Stimulated activated CD4-positive, alpha-beta T cell treated with anti-CD3 and anti-CD28 coated beads, Interleukin-2, amount 100 ng/mL, for 48 hours (primary cell): ENCODE data around the gene SETBP1.

ENCODE experiments used
- DNase-seq, 2 donors: peaks; one replicate each; pipeline ENCODE4 v3.0.0-alpha.2; 2020

The SETBP1 gene

DNA sequence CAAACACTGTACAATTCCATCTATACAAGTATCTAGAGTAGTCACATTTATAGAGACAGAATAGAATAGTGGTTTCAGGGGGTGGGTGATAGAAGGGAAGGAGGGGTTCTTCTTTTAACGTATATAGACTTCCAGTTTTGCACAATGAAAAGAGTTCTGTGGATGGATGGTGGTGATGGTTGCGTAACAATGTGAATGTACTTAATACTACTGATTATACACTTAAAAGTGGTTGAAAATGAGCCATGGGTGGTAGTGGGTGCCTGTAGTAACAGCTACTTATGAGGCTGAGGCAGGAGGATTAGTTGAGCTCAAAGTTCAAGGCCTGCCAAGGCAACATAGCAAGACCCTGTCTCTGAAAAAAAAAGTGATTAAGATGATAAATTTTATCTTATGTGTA, 85.8 kb downstream of the SETBP1 start:
- DNase-seq = no peak

DNA sequence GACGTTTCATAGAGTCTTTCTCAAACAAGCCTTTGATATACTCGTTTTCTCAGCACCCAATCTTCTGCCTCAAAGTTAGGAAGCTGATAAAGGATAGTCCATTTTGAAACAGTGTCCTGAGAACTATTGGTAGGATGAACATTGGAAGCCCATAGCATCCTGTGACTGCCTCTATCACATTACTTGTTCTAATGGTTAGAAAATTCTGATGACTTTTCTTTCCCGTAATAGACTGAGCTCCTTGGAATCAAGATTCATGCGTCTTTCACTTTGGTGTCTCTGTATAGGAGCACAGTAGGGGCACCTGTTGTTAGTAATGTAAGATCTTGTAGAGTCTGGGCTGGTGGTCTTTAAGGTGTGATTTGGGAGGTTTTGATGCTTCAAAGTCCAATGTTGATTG, 87.1 kb downstream of the SETBP1 start:
- DNase-seq = no peak

DNA sequence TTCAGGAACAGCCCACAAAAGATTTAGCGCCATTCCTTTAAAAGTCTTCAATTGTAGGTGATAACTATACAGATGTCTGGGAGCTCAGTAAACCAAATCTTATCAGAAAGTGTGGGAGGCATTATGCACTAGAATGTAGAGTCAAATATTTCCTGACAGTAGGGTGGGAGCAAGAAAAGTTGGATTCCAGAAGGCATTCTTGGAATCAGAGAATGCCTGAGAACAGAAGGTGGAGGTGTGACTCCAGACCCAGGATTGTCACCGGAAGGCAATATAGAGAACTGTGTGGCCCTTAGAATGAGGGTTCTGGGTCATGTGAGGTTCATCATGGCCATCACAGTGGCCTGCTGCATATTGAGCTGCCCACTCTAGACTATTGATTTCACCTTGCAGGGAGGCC, 90.0 kb downstream of the SETBP1 start:
- no peak for DNase-seq

DNA sequence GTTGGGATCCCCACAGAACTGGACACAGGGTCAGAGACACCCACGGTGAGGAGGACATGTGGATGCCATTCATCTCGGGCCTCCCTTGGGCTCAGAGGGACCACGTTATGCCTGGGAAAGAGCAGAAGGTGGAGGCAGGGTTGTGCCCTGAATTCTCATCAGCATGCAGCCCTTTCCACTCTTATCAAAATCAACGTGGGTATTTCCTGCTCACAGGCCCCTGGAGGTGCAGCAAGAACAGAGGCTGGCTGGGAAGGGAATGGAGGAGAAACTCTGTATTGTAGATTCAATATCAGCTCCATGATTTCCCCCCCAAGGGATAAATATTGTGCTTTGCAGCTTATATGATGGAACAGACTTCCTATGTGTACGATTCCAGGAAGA, 90.9 kb downstream of the SETBP1 start:
- no peak for DNase-seq

DNA sequence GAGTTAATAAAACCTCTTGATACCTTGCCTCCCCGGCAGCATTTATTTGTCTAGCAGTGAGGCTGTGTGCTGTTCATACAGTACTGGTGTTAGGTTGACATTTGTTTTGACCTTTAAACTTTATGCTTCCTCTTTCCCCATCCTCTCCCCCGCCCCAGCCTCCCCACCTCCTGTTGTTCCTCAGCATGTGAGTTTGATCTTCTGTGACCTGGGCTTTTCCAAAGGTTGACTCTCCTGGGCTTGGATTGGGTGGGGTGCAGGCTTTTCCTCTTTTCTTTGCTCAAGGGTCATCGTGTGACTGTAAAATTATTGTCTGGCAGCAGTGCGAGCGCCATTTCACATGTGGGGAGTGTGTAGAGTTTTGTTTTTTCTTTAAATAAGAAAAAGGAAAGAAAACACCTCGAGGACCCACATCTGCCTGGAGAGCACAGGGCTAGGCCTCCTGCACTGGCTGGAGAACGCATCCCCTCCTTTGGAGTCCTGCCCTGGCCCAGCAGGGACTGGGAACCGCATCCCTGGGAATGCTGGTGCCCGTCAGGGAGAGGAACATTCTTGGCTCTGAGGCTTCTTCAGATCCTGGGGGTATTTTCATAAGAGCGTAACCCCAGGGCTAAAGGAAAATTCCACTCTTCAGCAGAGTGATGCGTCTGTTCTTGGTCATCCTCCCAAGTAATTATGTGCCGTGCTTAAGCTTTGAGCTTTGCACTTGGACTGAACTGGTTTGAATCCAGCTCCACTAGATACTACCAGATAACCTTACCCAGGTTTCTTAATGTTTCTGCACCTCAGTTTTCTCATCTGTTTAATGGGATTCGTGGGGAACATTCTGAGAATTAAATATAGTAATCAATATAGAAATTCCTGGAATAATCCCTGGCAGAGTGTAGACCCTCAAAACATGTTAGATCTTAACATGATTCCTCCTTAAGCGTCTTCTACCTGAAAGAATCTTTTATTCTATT, 91.5 kb downstream of the SETBP1 start:
- no peak for DNase-seq

DNA sequence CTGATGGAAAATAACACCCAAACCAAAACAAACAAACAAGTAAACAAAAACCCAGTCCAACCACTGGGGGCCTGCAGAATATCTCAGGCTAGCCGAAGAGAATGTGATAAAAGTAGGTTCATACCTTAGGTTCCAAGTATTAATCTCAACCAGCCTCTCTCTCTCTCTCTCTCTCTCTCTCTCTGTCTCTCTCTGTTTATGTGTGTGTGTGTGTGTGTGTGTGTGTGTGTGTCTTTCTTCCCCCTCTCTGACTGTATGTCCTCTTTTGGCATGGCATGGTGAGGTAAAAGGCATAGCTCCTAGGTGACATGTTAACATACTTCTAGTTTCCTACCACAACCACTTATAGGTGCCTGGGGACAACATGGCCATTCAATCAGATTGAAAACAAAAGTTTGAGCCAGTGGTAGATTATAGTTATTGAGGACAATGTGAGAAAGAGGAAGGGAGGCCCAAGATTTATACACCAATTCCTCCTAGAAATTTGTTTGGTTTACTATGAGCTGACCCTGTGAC, 93.0 kb downstream of the SETBP1 start:
- DNase-seq = no peak

DNA sequence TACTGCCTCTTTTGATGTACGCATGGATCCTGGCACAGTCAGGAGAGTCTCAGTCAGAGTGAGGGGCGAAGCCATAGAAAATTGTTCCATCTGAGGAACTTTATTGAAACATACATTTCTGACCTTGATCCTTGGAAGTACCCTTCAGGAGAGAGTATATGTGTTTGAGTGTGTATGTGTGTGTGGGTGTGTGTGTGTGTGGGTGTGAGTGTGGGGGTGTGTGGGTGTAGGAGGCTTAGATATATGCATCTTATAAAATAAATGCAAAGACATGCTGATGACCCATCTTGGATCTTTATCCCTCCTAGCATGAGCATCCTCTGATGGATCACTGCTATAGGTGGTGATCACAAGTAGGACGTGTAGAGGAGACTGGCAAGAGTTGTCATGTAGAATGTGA, 93.5 kb downstream of the SETBP1 start:
- DNase-seq = no peak

DNA sequence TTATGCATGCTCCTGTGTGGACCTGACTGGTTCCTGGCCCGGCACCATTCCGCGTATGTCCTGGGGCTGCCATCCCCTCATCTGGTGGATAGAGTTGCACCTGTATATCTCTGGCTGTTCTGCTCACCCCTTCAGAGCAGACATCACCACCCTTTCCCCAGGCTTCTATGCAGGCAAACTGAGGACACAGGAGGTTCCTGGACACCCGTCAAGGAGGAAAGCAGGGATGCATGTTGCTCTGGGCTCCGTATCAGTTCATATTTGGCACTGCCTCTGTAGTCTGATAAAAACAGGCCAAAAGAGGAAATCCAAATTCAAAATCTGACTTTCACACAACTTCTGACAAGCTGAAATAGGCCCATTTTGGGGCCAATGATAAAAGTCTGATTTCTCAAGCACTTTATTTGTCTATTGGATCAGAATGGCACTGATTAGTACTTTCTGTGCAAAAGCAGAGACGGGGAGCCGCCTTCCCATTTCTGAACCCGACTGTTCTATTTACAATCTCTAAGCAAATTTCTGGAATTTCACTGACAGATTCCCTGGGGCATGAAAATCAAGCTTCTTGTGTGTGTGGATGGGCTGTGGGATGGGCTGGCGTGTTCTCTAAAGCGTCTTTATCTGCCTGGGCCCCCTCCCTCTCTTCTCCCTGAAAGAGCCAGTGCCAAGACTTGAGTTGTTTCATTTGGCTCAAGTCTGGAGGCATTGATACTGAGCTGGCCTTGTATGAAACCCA, 96.9 kb downstream of the SETBP1 start:
- DNase-seq = no peak

DNA sequence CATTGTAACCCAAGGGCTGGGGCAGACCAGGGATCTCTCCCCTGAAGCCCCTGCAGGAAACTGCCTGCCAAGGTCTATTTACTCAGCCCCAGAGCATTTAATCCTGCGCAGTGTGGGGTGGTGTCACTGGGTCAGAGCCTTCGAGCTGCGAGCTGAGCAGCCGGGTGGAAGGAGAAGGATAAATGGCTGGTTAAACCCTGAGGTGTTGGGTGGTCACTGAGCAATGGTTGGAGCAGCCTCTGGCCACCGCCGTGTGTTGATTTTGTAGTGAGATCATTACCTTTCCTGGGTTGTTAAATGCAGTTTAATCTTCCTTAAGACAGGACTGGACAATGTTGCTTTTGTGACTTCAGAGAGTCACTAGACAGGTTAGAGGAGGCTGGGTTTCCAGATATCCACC, 98.1 kb downstream of the SETBP1 start:
- no peak for DNase-seq

DNA sequence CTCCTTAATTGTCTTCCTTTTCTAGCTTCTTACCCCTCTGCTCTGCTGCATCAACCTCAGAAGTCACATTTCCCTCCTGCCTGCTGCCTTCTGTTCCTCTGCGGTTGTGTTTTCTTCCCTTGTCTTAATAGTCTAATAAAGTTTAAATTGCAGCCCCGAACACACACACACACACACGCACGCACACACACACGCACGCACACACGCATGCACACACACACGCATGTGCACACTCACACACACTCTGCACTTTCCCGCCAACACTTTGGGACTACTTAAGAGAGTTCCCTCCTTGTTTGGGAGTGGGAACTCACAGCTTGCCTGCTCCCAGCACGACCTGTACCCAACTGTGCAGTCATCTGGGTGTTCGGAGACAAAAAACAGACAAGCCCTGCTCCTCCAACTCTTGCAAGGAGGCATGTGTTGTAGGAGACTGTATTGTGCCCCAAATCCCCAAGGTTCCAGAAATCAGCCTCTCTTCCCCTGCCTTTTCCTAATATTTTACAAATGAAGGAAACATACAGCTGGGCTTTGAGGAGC, 99.1 kb downstream of the SETBP1 start:
- no peak for DNase-seq

DNA sequence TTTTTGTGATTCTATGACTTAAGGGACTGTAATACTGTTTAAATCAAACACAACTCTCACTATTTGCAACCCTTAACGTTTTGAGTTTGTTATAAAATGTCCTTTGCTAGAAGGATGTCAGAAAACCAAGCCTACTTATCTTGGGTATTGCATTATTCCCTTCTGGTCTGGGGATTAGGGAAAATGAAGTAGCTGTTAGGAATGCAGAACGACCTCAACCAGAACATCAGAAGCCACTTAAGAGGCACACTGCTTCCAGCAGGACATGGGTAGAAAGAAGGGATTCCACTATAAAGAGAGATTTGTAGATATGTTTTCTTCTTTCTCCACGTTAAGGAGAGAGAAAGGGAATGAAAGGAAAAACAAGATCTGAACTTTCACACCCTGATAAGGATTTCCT, 101.2 kb downstream of the SETBP1 start:
- DNase-seq = no peak

DNA sequence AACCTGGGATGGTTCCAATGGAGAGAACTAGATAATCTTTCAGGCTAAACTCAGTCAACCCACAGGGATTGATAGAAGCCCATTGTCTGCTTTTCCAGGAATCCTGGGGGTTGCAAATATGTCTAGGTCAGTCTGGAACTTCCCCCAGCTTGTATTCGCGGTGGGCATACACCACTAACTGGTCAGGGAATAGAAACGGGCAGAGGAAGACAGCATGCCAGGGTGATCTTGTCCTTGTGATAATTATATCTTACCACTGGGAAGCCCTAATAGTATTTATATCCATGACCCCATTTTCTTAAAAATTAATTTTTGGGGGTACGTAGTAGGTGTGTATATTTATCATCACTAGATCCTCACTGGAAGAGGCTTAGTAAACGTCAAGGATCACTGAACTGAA, 101.9 kb downstream of the SETBP1 start:
- no peak for DNase-seq

DNA sequence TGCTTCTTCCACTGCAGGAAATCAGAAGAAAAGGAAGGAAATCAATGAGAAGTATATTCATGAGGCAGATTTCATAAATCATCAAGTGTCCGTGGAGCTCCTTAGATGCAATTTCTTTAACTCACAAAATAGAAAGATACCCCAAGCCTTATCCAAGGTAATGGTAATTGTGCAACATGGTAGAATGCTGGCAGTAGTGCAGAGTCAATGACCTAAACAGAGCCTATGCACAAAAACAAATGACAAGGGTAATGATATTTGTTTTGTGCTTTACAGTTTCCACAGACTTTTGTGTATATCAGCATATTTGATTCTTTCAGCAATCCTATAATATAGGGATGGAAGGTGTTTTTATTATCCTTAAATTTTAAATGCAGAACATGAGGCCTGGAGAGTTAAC, 102.7 kb downstream of the SETBP1 start:
- DNase-seq = no peak

DNA sequence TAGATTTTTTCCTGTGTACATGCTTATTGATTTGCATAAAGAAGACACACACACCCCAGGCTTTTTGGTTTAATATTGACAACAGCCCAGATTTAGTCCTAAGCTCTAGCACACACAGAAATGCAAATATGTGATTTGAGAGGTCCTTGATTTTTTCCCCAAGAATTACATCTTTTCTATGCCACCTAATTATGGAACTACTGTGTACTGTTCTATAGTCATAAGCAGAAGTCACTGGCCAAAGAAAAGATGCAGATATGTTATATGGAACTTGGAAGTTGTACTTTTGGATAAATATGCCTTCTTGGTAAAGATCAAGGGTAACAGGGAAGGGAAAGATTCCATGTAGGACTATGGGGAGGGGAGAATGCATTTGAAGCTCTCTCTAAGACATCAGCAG, 105.6 kb downstream of the SETBP1 start:
- DNase-seq = no peak

DNA sequence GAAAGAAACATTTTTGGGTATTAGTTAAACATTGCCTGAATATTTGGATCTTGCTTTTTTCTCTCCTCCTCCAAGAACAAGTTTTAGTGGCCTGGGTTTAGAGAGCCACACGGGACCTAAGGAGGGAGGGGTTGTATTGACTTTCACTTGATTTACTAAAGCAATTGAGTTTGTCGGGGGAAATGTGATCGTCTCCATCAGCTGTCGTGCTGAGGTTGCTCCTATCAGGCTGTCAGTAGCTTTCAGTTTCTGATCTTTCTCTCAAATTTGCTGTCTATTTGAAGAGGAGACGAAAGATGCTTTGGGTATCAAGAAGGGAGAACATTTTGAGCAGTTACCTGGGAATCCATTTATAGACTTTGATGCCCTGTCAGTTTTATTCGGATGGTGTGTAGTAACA, 106.0 kb downstream of the SETBP1 start:
- no peak for DNase-seq

DNA sequence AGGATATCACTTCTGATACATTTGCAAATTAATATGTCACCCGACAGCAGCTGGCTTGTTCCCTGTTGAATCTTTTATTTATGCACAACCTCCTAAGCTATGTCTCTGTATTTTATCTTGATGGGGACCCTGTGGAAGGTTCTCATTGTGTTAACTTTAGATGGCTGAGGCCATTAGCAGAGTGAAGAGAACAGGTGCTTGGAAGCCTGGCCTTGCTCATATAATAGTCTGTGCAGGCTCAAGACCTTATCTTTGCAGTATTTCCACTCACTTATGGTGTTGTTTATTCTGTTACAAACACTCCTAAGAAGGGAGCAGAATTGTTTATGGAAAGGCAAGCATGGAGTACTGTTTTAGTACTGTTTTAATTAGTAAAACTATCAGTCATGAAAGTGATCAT, 107.6 kb downstream of the SETBP1 start:
- no peak for DNase-seq

DNA sequence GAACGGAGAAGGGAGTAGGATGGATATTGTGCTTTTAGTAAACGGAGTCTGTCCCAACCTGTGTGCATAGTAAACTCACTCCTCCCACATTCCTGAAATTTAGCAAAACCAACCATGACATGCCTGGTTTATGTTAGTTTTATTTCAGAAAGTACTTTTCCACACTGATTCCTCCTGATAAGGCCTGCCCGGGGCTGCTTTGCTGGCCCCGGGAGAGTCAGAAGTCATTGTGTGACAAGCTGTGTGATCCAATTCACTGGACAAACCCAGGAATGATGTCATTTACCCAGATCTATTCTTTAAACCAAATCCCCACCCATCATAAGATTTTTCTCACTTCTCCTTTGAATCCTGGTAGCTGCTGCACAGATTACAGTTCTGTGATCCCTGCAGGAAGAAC, 109.0 kb downstream of the SETBP1 start:
- DNase-seq = no peak

DNA sequence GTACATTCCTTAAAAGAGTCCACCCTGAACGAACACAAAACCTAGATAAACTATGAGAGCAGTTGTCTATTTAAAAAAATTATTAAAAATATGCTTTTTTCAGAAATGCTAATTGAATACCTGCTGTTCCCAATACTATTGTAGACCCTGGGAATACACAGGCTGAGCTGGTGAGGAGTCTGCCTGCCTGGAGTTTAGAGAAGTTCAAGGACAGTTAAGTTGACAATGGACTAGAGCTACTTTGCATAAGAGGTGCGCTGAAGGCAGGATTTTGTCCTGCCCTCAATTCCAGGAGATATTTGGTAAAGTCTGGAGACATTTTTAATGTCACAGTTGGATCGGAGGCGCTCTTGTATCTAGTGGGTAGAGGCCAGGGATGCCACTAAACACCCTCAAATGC, 110.2 kb downstream of the SETBP1 start:
- no peak for DNase-seq

DNA sequence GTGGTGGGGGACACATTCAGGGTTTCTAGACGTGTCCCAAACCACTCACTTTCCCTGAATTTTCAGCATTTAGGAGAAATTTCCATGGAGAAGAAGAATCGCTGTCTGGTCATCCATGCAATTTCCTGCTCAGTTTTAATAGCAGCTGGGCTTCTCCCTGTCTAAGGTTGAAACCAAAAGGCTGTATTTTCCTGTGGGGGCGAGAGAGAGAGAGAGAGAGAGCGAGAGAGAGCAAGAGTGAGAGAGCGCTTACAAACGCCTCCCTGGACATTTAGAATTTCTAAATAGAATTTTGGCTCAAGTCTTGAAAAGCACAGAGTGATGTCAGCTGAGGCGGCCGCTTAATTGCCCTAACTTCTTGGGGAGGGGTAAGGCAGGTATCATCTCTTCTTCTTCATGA, 110.8 kb downstream of the SETBP1 start:
- DNase-seq = no peak

DNA sequence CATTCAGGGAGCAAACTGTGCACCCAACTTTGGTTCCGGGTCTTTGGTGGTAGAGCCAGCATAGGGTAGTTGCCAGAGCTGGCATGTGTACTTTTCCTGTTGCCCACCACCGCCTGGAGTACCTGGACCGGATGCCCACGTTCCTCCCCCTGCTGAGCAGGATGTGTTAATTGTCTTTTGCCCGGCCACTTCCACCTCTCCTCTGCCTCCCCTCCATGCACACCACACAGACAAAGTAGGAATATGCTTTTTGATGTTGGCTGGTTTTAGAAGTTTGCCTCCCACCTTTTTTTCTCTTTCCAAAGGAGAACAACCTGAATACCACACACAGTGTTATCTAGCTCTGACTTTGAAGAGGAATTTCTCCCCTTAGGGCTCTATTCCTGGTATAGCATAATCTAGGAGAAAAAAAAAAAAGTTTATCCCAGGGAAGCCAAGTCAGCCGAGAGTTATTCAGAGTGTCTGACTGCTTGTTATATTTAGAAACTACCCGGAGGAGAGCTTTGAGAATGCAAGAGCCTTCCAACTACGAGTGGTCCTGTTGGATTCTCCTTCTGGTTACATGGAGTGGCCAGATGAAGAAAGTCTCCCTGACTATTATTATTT, 111.9 kb downstream of the SETBP1 start:
- no peak for DNase-seq

DNA sequence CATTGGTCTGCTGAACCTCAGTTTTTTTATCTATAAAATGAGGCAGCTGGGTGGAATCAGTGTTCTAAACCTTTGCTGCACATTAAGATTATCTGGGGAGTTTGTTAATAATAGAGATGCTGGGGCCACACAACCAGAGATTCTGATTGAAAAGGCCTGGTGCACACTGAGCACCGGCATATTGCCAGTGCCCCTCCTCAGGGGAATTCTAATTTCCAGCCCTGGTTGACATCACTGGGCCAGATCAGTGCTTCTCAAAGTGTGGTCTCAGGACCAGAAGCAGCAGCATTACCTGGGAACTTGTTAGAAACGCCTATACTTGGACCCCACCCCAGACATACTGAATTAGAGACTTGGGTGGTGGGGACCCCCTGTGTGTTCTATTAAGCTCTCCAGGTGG, 112.5 kb downstream of the SETBP1 start:
- no peak for DNase-seq

DNA sequence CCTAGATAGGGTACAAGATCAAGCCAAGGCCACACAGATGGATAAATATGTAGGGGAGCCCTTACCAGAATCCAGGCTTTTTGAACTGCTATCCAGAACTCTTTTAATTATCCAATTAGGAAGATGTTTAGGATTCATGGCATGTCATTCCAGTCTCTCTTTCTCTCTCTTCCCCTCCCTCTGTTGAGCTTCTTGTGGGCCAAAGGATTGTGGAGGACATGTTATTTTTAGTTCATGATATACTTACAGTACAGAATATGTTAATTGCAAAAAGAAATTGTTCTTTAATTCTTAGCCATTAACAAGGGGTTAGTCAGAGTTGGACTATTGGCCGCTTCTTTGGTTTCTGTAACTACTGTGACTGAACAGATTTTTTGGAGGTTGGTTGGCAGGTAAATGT, 113.0 kb downstream of the SETBP1 start:
- DNase-seq = no peak

DNA sequence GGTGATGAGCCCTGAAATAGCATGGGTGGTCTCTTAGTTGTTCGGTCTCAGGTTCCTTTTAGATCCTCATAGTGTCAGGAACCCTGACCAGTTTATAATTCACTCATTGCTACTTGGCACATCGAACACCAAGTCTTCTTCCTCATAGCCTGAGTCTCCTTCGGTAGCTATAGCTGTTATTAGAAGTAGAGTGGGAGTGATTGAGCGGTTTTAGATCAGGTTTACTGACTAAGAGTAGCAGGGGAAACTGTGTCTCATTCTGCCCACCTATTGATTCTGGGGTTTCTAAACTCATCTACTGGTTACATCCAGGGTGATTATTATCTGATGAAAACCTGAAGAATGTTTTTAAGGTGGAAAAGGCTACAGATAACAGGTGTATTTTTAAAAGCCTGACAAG, 114.6 kb downstream of the SETBP1 start:
- DNase-seq = no peak
